ENCODE measurements around the gene NAP1L5.

NAP1L5 gene

GRCh38 chr4:88730811-88731210, 33.2 kb upstream of the NAP1L5 start:
- peaks cover 55% of the 10 kb centered on the region for H3K36me3 ChIP-seq
- no peak for TF ChIP-seq CTCF (IDR thresholded peaks at IDR 0.05)
- H3K27ac ChIP-seq = no peak overlapping the region
- no peaks in the 10 kb centered on the region for H3K4me1 ChIP-seq (ENCODE audit: control insufficient read depth in 1 of 2, insufficient read depth in 1 of 2, low read depth in 1 of 2, low read length in 1 of 2)
- H3K9me3 ChIP-seq = no peaks in the 10 kb centered on the region
- no peaks in the 10 kb centered on the region for H3K27me3 ChIP-seq
- H3K4me3 ChIP-seq (ENCODE audit: low read depth in 1 of 2, low read length in 1 of 2) = no peak overlapping the region

- Histone ChIP-seq H3K4me1 (ENCODE audit: control insufficient read depth in 1 of 2, insufficient read depth in 1 of 2, low read depth in 1 of 2, low read length in 1 of 2) (no peaks in the 10 kb centered on the region), H3K4me3 (ENCODE audit: low read depth in 1 of 2, low read length in 1 of 2) (no peak overlapping the region), H3K36me3 (peaks cover 70% of the 10 kb centered on the region), H3K27ac (no peak overlapping the region), H3K27me3 (no peaks in the 10 kb centered on the region), H3K9me3 (no peaks in the 10 kb centered on the region)
- no peak for TF ChIP-seq CTCF (IDR thresholded peaks at IDR 0.05)
These were observed 31.6 kb upstream of the NAP1L5 start for GRCh38 chr4:88729146-88729760.

- H3K36me3 ChIP-seq = peaks cover 81% of the 10 kb centered on the region
- H3K27ac ChIP-seq = no peak overlapping the region
- no peaks in the 10 kb centered on the region for H3K9me3 ChIP-seq
- no peaks in the 10 kb centered on the region for H3K27me3 ChIP-seq
- TF ChIP-seq CTCF (IDR thresholded peaks at IDR 0.05) = no peak
- no peak overlapping the region for H3K4me3 ChIP-seq (ENCODE audit: low read depth in 1 of 2, low read length in 1 of 2)
- H3K4me1 ChIP-seq (ENCODE audit: control insufficient read depth in 1 of 2, insufficient read depth in 1 of 2, low read depth in 1 of 2, low read length in 1 of 2) = no peaks in the 10 kb centered on the region
These were observed 30.5 kb upstream of the NAP1L5 start for GRCh38 chr4:88728146-88728545.

GRCh38 chr4:88725986-88726385, 28.4 kb upstream of the NAP1L5 start:
- no peaks in the 10 kb centered on the region for H3K4me1 ChIP-seq (ENCODE audit: control insufficient read depth in 1 of 2, insufficient read depth in 1 of 2, low read depth in 1 of 2, low read length in 1 of 2)
- no peak overlapping the region for H3K27ac ChIP-seq
- H3K9me3 ChIP-seq = no peaks in the 10 kb centered on the region
- no peak overlapping the region for H3K4me3 ChIP-seq (ENCODE audit: low read depth in 1 of 2, low read length in 1 of 2)
- H3K27me3 ChIP-seq = no peaks in the 10 kb centered on the region
- TF ChIP-seq CTCF (IDR thresholded peaks at IDR 0.05) = no peak
- H3K36me3 ChIP-seq = peaks cover 95% of the 10 kb centered on the region

- Histone ChIP-seq H3K27ac (no peak overlapping the region), H3K4me3 (ENCODE audit: low read depth in 1 of 2, low read length in 1 of 2) (no peak overlapping the region), H3K27me3 (no peaks in the 10 kb centered on the region), H3K36me3 (peaks cover 97% of the 10 kb centered on the region), H3K4me1 (ENCODE audit: control insufficient read depth in 1 of 2, insufficient read depth in 1 of 2, low read depth in 1 of 2, low read length in 1 of 2) (no peaks in the 10 kb centered on the region), H3K9me3 (no peaks in the 10 kb centered on the region)
- no peak for TF ChIP-seq CTCF (IDR thresholded peaks at IDR 0.05)
These were observed 27.5 kb upstream of the NAP1L5 start for GRCh38 chr4:88725143-88725542.

- H3K36me3 ChIP-seq = peaks cover 95% of the 10 kb centered on the region
- TF ChIP-seq CTCF (IDR thresholded peaks at IDR 0.05) = no peak
- no peaks in the 10 kb centered on the region for H3K9me3 ChIP-seq
These were observed 26.8 kb upstream of the NAP1L5 start for GRCh38 chr4:88724406-88724805.

More at GRCh38 chr4:88724406-88724805, 26.8 kb upstream of the NAP1L5 start:
- Histone ChIP-seq H3K27ac (no peak overlapping the region), H3K4me3 (ENCODE audit: low read depth in 1 of 2, low read length in 1 of 2) (no peak overlapping the region), H3K27me3 (no peaks in the 10 kb centered on the region), H3K4me1 (ENCODE audit: control insufficient read depth in 1 of 2, insufficient read depth in 1 of 2, low read depth in 1 of 2, low read length in 1 of 2) (no peaks in the 10 kb centered on the region)
